Activated naive CD8-positive, alpha-beta T cell (primary cell): Measurements from ENCODE around the gene HMBS.
"Not testable (repeated sequence)": the region's sequence is repeated elsewhere in the genome, so short reads cannot be mapped to it uniquely, and the experiment has no call there.

Experiments
- H3K27ac Mint-ChIP-seq: one replicate; pipeline ENCODE4 v1.8.0; 2021; ENCODE audit warnings: mixed read lengths
- H3K27me3 Mint-ChIP-seq: one replicate; pipeline ENCODE4 v1.8.0; 2021; ENCODE audit warnings: mixed read lengths
- H3K36me3 Mint-ChIP-seq: one replicate; pipeline ENCODE4 v1.8.0; 2021; ENCODE audit warnings: mixed read lengths
- H3K4me1 Mint-ChIP-seq: one replicate; pipeline ENCODE4 v1.8.0; 2021; ENCODE audit warnings: low read depth, mixed read lengths
- H3K4me3 Mint-ChIP-seq: one replicate; pipeline ENCODE4 v1.8.0; 2021; ENCODE audit warnings: mild to moderate bottlenecking, mixed read lengths
- H3K9me3 Mint-ChIP-seq: one replicate; pipeline ENCODE4 v1.8.0; 2021; ENCODE audit warnings: low read depth, mixed read lengths

Gene HMBS

DNA sequence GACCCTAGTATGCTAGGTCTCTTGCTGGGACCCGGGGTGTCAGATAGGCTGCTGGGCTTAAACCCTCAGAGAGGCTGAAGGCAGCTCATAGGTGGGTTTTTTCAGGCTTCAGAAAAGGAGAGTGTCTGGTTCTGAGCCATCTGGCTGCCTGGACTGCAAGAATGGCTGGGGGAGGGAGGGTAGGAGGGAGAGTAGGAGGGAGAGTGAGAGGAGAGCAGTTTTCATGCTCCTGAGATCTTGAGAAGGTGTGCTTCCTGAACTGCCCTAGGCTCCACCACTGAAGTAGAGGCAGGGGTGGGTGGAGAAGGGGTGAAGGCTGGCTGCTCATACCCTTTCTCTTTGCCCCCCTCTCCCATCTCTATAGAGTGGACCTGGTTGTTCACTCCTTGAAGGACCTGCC lies 4.6 kb downstream of the HMBS start:
- peaks cover 3% of the 10 kb centered on the region for H3K36me3 Mint-ChIP-seq
- no peaks in the 10 kb centered on the region for H3K9me3 Mint-ChIP-seq
- no peak overlapping the region for H3K27ac Mint-ChIP-seq
- no peaks in the 10 kb centered on the region for H3K27me3 Mint-ChIP-seq
- peaks cover 31% of the 10 kb centered on the region for H3K4me1 Mint-ChIP-seq
- H3K4me3 Mint-ChIP-seq, result no peak overlapping the region

DNA sequence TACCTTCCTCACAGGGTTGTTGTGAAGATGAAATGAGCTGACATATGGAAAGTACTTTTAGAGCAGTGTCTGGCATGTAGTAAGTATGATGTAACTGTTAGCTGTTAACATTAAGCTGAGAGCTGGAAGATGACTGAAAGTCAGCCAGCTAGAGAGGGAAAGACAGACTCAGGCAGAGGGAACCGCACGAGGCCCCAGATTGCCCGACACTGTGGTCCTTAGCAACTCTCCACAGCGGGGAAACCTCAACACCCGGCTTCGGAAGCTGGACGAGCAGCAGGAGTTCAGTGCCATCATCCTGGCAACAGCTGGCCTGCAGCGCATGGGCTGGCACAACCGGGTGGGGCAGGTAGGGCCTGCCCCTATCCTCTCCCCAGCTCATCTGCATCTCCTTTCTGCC lies 6.5 kb downstream of the HMBS start:
- H3K4me3 Mint-ChIP-seq, result no peak overlapping the region

DNA sequence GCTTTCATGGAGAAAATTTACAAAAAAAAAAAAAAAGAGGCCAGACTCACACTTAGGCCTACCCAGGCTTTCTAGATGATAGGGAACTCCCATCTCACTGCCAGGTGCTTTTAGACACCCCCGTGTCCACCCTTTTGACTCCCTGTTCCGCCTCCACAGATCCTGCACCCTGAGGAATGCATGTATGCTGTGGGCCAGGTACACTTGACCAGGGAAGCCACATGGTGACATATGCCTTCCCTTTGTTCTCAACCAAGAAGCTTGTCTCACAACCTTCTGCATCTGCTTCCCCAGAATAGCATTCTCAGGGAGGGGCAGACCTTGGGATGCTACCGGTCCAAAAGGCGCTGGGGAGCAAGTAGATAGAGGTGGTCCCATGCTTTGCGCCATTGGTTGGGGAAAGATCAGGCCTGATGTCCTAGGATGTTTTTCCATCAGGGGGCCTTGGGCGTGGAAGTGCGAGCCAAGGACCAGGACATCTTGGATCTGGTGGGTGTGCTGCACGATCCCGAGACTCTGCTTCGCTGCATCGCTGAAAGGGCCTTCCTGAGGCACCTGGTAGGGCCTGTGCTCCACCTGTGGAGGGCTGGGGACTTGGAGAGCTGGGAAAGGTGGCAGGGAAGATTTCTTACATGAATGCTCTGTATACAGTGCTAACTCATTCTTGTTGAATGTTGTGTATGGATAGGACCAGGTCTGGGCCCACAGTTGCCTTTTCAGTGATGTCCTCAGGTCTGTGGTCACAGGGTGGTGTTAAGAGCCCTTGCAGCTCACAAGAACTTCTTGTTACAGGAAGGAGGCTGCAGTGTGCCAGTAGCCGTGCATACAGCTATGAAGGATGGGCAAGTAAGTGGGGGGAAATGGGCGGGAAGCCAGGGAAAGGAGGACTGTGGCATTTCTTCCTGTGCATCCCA lies 7.5 kb downstream of the HMBS start:
- Mint-ChIP-seq H3K27ac (no peak overlapping the region), H3K4me3 (peak overlapping the region; percentile 92), H3K36me3 (peaks cover 8% of the 10 kb centered on the region), H3K27me3 (no peaks in the 10 kb centered on the region), H3K9me3 (no peaks in the 10 kb centered on the region), H3K4me1 (peaks cover 24% of the 10 kb centered on the region)

More for the DNA sequence above, 6.5 kb downstream of the HMBS start:
- peaks cover 3% of the 10 kb centered on the region for H3K36me3 Mint-ChIP-seq
- no peak overlapping the region for H3K27ac Mint-ChIP-seq
- no peaks in the 10 kb centered on the region for H3K9me3 Mint-ChIP-seq
- H3K4me1 Mint-ChIP-seq, result peaks cover 25% of the 10 kb centered on the region
- no peaks in the 10 kb centered on the region for H3K27me3 Mint-ChIP-seq

DNA sequence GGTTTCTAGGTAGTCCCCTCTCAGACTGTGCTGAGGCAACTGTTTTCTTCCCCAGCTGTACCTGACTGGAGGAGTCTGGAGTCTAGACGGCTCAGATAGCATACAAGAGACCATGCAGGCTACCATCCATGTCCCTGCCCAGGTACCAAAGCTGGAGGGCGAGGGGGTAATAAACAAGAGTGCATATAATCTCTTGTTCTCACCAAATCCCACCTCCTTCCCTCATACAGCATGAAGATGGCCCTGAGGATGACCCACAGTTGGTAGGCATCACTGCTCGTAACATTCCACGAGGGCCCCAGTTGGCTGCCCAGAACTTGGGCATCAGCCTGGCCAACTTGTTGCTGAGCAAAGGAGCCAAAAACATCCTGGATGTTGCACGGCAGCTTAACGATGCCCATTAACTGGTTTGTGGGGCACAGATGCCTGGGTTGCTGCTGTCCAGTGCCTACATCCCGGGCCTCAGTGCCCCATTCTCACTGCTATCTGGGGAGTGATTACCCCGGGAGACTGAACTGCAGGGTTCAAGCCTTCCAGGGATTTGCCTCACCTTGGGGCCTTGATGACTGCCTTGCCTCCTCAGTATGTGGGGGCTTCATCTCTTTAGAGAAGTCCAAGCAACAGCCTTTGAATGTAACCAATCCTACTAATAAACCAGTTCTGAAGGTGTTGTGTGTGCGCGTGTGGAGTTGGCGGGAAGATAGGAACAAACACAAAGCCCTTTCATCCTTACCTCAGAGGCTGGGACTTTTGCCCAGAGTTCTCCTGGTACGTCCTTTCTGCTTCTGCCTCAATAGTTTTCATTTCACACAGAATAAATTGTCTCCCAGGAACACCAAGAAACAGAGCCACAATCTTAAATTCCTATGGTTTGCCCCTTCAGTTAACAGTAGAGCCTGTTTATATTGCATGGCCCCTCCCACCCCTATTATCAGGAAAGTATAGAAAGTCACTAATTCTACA lies 8.5 kb downstream of the HMBS start:
- H3K36me3 Mint-ChIP-seq, result peaks cover 8% of the 10 kb centered on the region
- H3K27me3 Mint-ChIP-seq, result no peaks in the 10 kb centered on the region
- H3K9me3 Mint-ChIP-seq, result no peaks in the 10 kb centered on the region
- peak overlapping the region; percentile 66 for H3K27ac Mint-ChIP-seq
- H3K4me3 Mint-ChIP-seq, result peak overlapping the region; percentile 92
- H3K4me1 Mint-ChIP-seq, result peaks cover 20% of the 10 kb centered on the region

DNA sequence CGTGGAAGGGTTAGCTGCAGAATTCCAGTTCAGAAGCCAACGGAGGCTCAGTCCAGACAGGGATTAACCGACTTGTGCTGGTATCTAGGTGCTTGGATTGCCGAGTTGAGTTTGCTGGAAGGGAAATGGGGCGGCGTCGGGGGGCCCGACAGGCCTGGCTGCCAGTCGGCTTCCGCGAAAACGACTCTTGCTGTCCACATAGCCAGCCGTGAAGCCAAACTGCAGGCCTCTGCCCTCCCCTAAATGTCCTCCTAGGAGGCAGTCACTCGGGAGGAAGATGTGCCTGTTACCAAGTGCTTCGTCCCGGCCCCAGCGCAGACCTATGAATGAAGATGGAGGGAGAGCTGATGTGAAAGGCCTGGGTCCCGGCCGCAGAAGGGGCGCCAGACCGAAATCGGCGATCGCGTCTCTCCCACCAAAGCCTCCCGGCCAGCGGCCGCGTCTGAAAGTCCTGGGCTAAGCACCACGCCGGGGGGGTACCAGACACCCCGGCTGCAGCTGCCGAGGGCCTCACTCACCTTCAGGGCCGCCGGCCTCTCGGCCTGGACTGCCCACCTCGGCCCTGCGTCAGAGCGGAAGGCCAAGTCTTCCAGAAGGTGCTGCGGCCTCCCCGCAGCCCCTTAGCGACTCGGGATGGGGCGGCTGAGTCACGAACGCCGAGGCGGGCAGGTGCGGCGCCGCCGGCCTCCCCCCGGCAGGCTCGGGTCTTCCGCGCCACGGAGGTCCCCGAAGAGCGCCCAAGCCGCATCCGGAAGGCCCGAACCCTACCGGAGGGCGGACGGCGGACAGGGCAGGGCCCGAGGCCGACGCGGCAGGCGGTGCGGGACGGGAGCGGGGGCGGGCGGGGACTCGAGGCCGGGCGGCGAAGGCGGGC lies 9.5 kb downstream of the HMBS start:
- peak overlapping the region; percentile 87 for H3K27ac Mint-ChIP-seq
- H3K4me3 Mint-ChIP-seq, result peak overlapping the region; percentile 92
- H3K4me1 Mint-ChIP-seq, result peaks cover 26% of the 10 kb centered on the region
- no peaks in the 10 kb centered on the region for H3K27me3 Mint-ChIP-seq
- peaks cover 5% of the 10 kb centered on the region for H3K36me3 Mint-ChIP-seq
- H3K9me3 Mint-ChIP-seq, result no peaks in the 10 kb centered on the region

DNA sequence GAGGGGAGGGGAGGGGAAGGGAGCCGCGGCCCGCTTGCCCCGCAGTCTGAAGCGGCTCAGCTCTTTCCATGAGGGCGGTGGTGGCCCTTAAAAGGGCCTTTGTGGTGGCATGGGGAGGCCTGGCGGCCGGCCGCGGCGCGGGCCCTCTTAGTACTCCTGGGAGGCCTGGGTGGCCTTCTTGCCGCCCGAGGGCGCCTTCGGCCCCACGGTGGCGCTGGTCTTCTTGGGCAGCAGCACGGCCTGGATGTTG lies 10.1 kb downstream of the HMBS start:
- H3K27ac Mint-ChIP-seq, result peak overlapping the region; percentile 87
- peaks cover 6% of the 10 kb centered on the region for H3K36me3 Mint-ChIP-seq
- H3K27me3 Mint-ChIP-seq, result no peaks in the 10 kb centered on the region
- H3K4me1 Mint-ChIP-seq, result peaks cover 26% of the 10 kb centered on the region
- no peaks in the 10 kb centered on the region for H3K9me3 Mint-ChIP-seq
- H3K4me3 Mint-ChIP-seq, result peak overlapping the region; percentile 91

DNA sequence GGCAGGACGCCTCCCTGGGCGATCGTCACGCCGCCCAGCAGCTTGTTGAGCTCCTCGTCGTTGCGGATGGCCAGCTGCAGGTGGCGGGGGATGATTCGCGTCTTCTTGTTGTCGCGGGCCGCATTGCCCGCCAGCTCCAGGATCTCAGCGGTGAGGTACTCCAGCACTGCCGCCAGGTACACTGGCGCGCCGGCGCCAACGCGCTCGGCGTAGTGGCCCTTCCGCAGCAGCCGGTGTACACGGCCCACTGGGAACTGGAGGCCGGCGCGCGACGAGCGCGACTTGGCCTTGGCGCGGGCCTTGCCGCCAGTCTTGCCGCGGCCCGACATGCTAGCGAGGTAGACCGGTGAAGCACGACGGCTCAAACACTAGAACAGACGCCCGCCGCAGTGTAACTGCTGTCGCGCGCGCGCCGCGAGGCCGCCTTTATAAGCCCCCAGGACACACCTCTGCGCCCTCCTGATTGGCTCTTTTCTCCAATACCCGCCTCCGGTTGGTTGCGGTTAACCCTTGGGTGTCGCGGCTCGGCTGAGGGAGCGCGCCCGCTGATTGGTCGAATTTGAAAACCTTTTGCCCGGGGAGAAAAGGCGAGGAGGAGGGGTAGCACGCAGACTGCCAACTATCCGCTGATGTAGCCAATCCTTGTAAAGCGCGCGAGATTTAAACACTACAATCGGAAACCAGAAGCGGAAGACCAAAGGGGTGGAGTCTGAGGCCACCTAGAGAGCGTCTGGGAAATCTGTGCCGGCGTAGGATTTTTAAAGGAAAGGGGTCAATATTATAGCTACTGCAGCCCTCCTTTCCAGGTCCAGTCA lies 10.6 kb downstream of the HMBS start:
- no peaks in the 10 kb centered on the region for H3K9me3 Mint-ChIP-seq
- H3K4me3 Mint-ChIP-seq, result peak overlapping the region; percentile 91
- peaks cover 32% of the 10 kb centered on the region for H3K4me1 Mint-ChIP-seq
- no peaks in the 10 kb centered on the region for H3K27me3 Mint-ChIP-seq
- peaks cover 8% of the 10 kb centered on the region for H3K36me3 Mint-ChIP-seq
- peak overlapping the region; percentile 87 for H3K27ac Mint-ChIP-seq

DNA sequence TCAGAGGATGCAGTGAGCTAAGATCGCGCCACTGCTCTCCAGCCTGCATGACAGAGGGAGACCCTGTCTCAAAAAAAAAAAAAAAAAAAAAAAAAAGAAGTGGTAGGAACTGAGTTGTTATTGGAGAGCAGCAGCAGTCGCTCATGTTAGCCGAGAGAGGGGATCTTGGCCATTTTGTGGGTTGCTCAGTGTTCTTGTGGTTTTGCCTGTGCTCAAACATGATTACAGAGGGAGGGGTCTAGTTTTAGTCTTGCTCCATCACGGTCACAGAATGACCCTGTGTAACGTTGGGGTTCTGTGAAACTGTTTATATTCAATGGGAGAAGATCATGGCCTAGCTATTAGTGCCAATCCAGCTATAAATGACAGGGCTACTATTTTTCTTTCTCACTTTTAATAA lies 15.0 kb downstream of the HMBS start:
- H3K9me3 Mint-ChIP-seq, result no peaks in the 10 kb centered on the region
- peaks cover 8% of the 10 kb centered on the region for H3K36me3 Mint-ChIP-seq
- H3K27me3 Mint-ChIP-seq, result no peaks in the 10 kb centered on the region
- H3K4me1 Mint-ChIP-seq, result peaks cover 40% of the 10 kb centered on the region
- peak overlapping the region; percentile 100 for H3K27ac Mint-ChIP-seq
- H3K4me3 Mint-ChIP-seq, result peak overlapping the region; percentile 98

DNA sequence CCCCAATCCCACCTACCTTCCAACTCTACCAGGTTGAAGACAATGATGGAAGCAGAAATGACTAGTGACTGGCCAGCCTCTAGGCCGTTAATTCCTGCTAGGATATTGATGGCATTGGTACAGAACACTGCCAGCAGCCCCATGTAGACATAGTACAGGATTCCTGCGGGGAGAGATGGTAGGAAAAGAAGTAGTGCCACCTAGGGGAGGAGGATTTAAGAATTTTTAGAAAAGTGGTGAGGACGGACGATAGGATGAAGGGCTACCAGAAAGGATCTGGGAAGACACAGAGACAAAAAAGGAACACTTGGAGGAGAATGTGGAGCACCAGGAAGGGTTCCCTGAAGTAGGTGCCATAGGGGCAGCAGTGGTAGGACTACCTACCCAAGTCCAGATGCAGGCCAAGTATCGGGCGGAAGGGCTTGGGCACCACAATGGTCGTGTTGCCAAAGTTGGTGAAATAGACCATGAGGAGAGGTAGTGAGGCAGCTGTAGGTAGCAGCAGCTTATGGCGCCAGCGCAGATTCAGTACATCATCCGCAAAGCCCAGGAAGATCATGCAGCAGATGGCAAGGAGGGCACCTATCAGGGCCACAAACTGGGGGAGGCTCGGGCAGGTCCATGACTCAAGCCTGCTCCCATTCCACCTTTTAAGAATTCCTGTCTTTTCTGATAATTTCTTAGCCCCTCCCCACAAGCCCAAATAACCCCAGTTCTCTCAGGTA lies 15.7 kb downstream of the HMBS start:
- H3K4me3 Mint-ChIP-seq, result peak overlapping the region; percentile 98
- peak overlapping the region; percentile 100 for H3K27ac Mint-ChIP-seq
- no peaks in the 10 kb centered on the region for H3K9me3 Mint-ChIP-seq
- peaks cover 43% of the 10 kb centered on the region for H3K4me1 Mint-ChIP-seq
- peaks cover 8% of the 10 kb centered on the region for H3K36me3 Mint-ChIP-seq
- H3K27me3 Mint-ChIP-seq, result no peaks in the 10 kb centered on the region

DNA sequence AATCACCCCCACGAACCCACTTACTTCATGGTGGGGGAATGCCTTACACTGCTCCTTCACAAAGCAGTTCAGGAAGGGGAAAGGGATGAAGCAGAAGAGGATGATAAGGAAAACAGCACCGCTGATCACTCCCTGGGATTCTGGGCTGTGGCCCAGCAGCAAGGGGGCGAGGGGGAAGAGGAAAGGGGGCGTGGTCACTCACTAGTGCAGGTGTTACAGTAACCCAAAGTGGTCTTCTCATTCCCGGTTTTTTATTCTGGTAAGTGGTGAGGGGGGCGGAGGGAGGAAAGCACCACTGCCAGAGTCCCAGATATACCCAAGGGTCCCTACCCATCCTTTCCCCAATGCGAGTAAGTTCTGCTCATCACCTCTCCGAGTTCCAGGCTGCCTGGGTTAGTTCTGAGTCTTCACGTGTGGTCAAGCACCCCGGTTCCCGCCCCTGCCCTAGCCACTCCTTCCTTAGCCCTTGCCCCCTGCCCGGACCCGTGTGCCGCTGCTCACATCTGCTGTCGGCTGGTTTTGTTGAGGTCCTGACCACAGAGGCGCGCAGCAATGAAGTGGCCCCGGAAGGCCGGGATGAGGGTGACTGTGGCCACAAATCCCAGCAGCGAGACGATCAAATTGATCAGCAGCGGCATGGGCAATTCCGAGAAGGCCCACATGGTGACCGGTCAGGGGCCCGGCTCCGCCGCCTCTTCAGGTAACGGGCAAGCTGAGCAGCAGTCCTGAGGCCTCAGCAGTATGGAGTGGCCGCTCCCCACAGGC lies 16.5 kb downstream of the HMBS start:
- Mint-ChIP-seq H3K27me3 (no peaks in the 10 kb centered on the region), H3K36me3 (peaks cover 8% of the 10 kb centered on the region), H3K4me1 (peaks cover 38% of the 10 kb centered on the region), H3K27ac (peak overlapping the region; percentile 100), H3K9me3 (no peaks in the 10 kb centered on the region), H3K4me3 (peak overlapping the region; percentile 98)

DNA sequence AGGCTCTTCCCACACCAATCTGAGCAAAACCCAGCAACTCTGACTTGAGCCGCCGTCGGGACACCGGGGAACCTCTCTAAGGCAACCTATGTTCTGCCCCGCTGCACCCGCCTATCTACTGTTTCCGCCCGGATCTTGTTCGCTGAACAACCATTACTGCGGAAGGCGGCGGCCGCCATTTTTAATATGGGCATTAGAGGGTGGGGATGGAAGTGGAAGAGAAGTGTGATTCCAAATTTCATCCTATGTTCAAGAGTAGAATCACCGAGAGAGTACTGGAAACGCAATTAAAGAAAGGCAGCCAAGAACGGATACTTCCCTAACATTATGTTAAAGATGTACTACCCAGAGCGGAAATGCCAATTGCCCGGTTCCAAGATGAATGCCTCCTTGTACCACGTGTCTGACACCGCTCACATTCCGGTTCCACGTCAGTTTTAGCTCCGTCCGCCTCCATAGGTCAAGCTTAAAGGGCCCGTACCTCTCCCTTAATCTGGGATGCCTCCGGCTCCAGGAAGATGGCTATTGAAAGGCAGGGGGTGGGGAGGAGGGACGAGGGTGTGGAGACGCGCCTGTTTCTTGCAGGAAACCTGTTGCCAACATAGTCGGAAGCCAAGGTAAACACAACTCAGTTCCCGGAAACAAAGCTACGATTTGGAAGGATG lies 17.2 kb downstream of the HMBS start, which contains the start of gene DPAGT1:
TSS of gene DPAGT1 (minus strand) at position 95 of the 665 bp plus-strand sequence. CDS start 198 bp downstream, outside the sequence.
- peak within 1 kb of the TSS; percentile 98 for H3K4me3 Mint-ChIP-seq
- peaks cover 4% of the 10 kb centered on the region for H3K36me3 Mint-ChIP-seq
- no peaks in the 10 kb centered on the region for H3K27me3 Mint-ChIP-seq
- no peaks in the 10 kb centered on the region for H3K9me3 Mint-ChIP-seq
- H3K4me1 Mint-ChIP-seq, result peaks cover 44% of the 10 kb centered on the region
- peak within 1 kb of the TSS; percentile 100 for H3K27ac Mint-ChIP-seq

DNA sequence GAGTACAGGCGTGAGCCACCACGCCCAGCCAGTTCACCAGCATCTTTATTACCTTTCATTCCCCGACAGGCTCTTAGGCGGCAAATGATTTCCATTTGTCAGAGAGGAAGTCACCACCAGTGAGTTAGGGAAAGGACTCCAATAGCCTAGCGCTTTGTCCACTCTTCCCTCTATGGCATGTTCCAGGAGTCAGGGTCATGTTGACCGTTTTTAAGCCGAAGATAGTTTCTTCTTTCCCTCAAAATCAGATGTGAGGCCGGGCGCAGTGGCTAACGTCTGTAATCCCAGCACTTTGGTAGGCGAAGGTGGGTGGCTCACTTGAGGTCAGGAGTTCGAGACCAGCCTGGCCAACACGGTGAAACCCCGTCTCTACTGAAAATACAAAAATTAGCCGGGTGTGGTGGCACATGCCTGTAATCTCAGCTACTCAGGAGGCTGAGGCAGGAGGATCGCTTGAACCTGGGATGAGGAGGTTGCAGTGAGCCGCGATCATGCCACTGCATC lies 18.5 kb downstream of the HMBS start:
- not testable (repeated sequence) for H3K27me3 Mint-ChIP-seq, H3K36me3 Mint-ChIP-seq, H3K9me3 Mint-ChIP-seq
- Mint-ChIP-seq H3K27ac (peak overlapping the region; percentile 100), H3K4me3 (peak overlapping the region; percentile 98), H3K4me1 (peaks cover 46% of the 10 kb centered on the region)
